SK-N-SH treated with all-trans-retinoic acid at 6 μM for 48 hours (cell line): ENCODE data around the gene CACNA1C.

Source experiments
- ARNTL ChIP-seq: fragments of 450-650 bp; formaldehyde crosslinking; IDR thresholded peaks from 2 replicates; pipeline ENCODE4 v1.5.0; 2020; ENCODE audit warnings: low read depth, mild to moderate bottlenecking, moderate library complexity, borderline replicate concordance
- RARB ChIP-seq: fragments of 250-450 bp; sonication (Bioruptor Pico); IDR thresholded peaks from 2 replicates; pipeline ENCODE4 v1.8.0; 2021; ENCODE audit warnings: mild to moderate bottlenecking, moderate library complexity
- TCF4 ChIP-seq: fragments of 250-450 bp; sonication (Bioruptor Pico); IDR thresholded peaks from 2 replicates; pipeline ENCODE4 v1.8.0; 2021; ENCODE audit warnings: mild to moderate bottlenecking, moderate library complexity, borderline replicate concordance
- ZFP30 ChIP-seq: fragments of 450-650 bp; formaldehyde crosslinking; IDR thresholded peaks from 2 replicates; pipeline ENCODE4 v1.5.0; 2022; ENCODE audit warnings: mild to moderate bottlenecking, moderate library complexity
- TF ChIP-seq, protein P1 (sequence below): fragments of 250-450 bp; sonication (Bioruptor Pico); IDR thresholded peaks from 2 replicates; pipeline ENCODE4 v1.5.1; 2020; ENCODE audit warnings: low read depth, mild to moderate bottlenecking, moderate library complexity
- TF ChIP-seq, protein P2 (sequence below): fragments of 250-450 bp; sonication (Bioruptor Pico); IDR thresholded peaks from 2 replicates; pipeline ENCODE4 v1.8.0; 2020; ENCODE audit warnings: mild to moderate bottlenecking, moderate library complexity, borderline replicate concordance

DNA sequence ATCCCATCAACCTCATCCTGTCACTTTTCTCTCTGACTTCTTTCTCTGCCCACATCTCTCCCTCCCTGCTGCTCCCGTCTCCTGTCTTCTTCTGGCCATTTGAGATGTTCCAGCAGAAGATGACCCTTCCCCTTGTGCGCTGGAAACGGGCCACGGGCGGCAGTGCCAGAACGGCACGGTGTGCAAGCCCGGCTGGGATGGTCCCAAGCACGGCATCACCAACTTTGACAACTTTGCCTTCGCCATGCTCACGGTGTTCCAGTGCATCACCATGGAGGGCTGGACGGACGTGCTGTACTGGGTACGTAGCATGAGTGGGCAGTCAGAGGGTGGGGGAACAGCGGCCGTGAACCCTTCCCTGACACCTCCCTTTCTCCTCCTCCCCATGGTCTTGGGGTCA lies 440.3 kb downstream of the CACNA1C start:
- TF ChIP-seq, protein P1, sequence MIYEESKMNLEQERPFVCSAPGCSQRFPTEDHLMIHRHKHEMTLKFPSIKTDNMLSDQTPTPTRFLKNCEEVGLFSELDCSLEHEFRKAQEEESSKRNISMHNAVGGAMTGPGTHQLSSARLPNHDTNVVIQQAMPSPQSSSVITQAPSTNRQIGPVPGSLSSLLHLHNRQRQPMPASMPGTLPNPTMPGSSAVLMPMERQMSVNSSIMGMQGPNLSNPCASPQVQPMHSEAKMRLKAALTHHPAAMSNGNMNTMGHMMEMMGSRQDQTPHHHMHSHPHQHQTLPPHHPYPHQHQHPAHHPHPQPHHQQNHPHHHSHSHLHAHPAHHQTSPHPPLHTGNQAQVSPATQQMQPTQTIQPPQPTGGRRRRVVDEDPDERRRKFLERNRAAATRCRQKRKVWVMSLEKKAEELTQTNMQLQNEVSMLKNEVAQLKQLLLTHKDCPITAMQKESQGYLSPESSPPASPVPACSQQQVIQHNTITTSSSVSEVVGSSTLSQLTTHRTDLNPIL (CRISPR knock-in tag): no peak
- TF ChIP-seq, protein P2, sequence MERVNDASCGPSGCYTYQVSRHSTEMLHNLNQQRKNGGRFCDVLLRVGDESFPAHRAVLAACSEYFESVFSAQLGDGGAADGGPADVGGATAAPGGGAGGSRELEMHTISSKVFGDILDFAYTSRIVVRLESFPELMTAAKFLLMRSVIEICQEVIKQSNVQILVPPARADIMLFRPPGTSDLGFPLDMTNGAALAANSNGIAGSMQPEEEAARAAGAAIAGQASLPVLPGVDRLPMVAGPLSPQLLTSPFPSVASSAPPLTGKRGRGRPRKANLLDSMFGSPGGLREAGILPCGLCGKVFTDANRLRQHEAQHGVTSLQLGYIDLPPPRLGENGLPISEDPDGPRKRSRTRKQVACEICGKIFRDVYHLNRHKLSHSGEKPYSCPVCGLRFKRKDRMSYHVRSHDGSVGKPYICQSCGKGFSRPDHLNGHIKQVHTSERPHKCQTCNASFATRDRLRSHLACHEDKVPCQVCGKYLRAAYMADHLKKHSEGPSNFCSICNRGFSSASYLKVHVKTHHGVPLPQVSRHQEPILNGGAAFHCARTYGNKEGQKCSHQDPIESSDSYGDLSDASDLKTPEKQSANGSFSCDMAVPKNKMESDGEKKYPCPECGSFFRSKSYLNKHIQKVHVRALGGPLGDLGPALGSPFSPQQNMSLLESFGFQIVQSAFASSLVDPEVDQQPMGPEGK (CRISPR knock-in tag): no peak
- TF ChIP-seq TCF4 (CRISPR knock-in tag) (no peak), ARNTL (CRISPR knock-in tag) (no peak), ZFP30 (CRISPR knock-in tag) (no peak), RARB (CRISPR knock-in tag) (no peak)
